ENCODE measurements around the gene TTLL5. TPM values are rescaled to one million over a fixed set of nuclear protein-coding genes. Genes with fewer than 3 reads are reported as not detected.

Gene TTLL5
- polyA plus RNA-seq, 1 of the 3 experiments (the other 2 are of a cell fraction) = 9.6 TPM

DNA sequence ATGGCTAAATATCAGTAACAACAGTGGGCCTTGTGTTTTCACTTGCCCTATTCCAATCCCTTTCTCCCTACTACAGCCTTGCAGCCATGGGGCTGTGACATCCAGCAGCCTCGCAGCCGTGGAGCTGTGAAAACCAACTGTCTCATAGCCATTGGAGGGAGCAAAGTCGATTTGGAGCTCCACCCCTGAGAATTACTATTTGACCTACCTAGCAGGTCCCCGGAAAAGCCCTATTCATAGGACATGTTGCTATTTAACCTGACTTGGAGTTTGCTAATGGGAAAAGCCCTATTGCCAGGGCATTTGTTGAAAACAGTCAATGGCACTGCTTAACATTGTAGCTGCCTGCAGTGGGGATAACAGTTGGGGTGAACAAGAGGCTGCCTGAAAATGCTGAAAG is 33.6 kb upstream of the TTLL5 start:
- WGBS (ENCODE audit: low lambda C conversion rate) = 62% methylated on average over 4 of the region's 4 CpGs
- Histone ChIP-seq H3K4me2 (no peak overlapping the region), H3K9me2 (no peaks in the 10 kb centered on the region), H3K36me3 (replicated peaks in 1 of 2; ENCODE audit: control insufficient read depth in 1 of 2, insufficient read depth in 2 of 2, low read length in 1 of 2) (no peaks in the 10 kb centered on the region), H4K20me1 (ENCODE audit: insufficient read depth) (no peaks in the 10 kb centered on the region), H3K4me3 (ENCODE audit: low read depth in 2 of 2, low read length in 1 of 2) (no peak overlapping the region), H3K4me1 (ENCODE audit: control insufficient read depth in 1 of 2, insufficient read depth in 2 of 2, low read depth in 1 of 2, low read length in 1 of 2) (no peaks in the 10 kb centered on the region), H3K9me3 (no peaks in the 10 kb centered on the region), H3K79me2 (ENCODE audit: insufficient read depth) (no peaks in the 10 kb centered on the region), H2AFZ (ENCODE audit: low read depth) (no peak overlapping the region), H3K9ac (no peak overlapping the region), H3K27me3 (ENCODE audit: insufficient read depth) (peaks cover 7% of the 10 kb centered on the region; the same call in 1 of the 2 replicates), H3F3A (replicated peaks; ENCODE audit: insufficient read depth) (no peaks in the 10 kb centered on the region), H3K27ac (ENCODE audit: low read depth in 2 of 2, low read length in 1 of 2) (no peak overlapping the region)
- TF ChIP-seq FOSL2 (IDR thresholded peaks at IDR 0.05; ENCODE audit: borderline replicate concordance, low read depth) = no peak
- TF ChIP-seq EP300 (IDR thresholded peaks at IDR 0.05; ENCODE audit: borderline replicate concordance in 1 of 2, low read depth in 1 of 2, low read length in 1 of 2) = no peak
- no peak for TF ChIP-seq FOXM1 (IDR thresholded peaks at IDR 0.05; ENCODE audit: low read depth)
- TF ChIP-seq TAF1 (IDR thresholded peaks at IDR 0.05; ENCODE audit: borderline replicate concordance, low read depth, low read length) = no peak
- TF ChIP-seq GABPA (IDR thresholded peaks at IDR 0.05; ENCODE audit: low read depth) = no peak
- no peak for TF ChIP-seq TEAD4 (IDR thresholded peaks at IDR 0.05; ENCODE audit: borderline replicate concordance, insufficient read depth)
- TF ChIP-seq, protein P1, sequence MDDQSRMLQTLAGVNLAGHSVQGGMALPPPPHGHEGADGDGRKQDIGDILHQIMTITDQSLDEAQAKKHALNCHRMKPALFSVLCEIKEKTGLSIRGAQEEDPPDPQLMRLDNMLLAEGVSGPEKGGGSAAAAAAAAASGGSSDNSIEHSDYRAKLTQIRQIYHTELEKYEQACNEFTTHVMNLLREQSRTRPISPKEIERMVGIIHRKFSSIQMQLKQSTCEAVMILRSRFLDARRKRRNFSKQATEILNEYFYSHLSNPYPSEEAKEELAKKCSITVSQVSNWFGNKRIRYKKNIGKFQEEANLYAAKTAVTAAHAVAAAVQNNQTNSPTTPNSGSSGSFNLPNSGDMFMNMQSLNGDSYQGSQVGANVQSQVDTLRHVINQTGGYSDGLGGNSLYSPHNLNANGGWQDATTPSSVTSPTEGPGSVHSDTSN (IDR thresholded peaks at IDR 0.05) = no peak
- CTCF ChIA-PET = interaction anchor here (0.6 to 2.6 kb wide), 2 partner anchors 7 to 27 kb away, joined by 3 to 11 read pairs; no protein-coding TSS in a partner anchor
- no peak for DNase-seq
- POLR2A ChIA-PET = no interaction called here

DNA sequence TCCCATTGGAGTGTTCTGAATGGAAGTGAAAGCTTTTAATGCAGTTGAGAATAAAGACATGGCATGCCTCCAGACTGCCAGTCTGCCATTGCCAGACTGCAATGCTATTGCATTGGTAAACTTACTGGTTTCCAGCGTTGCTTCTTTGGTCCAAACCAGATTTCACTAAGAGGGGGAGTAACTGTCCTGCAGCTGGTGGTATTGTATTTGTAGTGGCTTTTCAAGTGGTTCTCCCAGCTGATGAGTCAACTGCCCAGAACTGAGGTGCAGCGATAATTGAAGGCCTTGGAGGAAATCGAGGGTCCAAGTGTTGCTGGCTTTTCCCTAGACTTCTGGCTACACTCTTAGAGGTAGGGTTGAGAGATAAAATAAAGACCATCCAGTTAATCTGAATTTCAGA is 32.2 kb upstream of the TTLL5 start:
- Histone ChIP-seq H3K36me3 (replicated peaks in 1 of 2; ENCODE audit: control insufficient read depth in 1 of 2, insufficient read depth in 2 of 2, low read length in 1 of 2) (no peaks in the 10 kb centered on the region), H3K79me2 (ENCODE audit: insufficient read depth) (no peaks in the 10 kb centered on the region), H2AFZ (ENCODE audit: low read depth) (no peak overlapping the region), H3K27me3 (ENCODE audit: insufficient read depth) (peaks cover 7% of the 10 kb centered on the region; the same call in 1 of the 2 replicates), H3K9ac (no peak overlapping the region), H3K4me1 (ENCODE audit: control insufficient read depth in 1 of 2, insufficient read depth in 2 of 2, low read depth in 1 of 2, low read length in 1 of 2) (no peaks in the 10 kb centered on the region), H3K4me3 (ENCODE audit: low read depth in 2 of 2, low read length in 1 of 2) (no peak overlapping the region), H3K27ac (ENCODE audit: low read depth in 2 of 2, low read length in 1 of 2) (no peak overlapping the region), H3F3A (replicated peaks; ENCODE audit: insufficient read depth) (no peaks in the 10 kb centered on the region), H4K20me1 (ENCODE audit: insufficient read depth) (no peaks in the 10 kb centered on the region), H3K4me2 (no peak overlapping the region), H3K9me2 (no peaks in the 10 kb centered on the region), H3K9me3 (no peaks in the 10 kb centered on the region)
- DNase-seq = no peak
- TF ChIP-seq JUND (IDR thresholded peaks at IDR 0.05) (no peak), ELF1 (IDR thresholded peaks at IDR 0.05) (no peak), NRF1 (IDR thresholded peaks at IDR 0.05; ENCODE audit: low read depth, low read length) (no peak), FOSL2 (IDR thresholded peaks at IDR 0.05; ENCODE audit: borderline replicate concordance, low read depth) (no peak), MXI1 (IDR thresholded peaks at IDR 0.05; ENCODE audit: low read depth, low read length) (no peak), CHD2 (IDR thresholded peaks at IDR 0.05; ENCODE audit: low read length, partially characterized antibody) (no peak), RCOR1 (IDR thresholded peaks at IDR 0.05; ENCODE audit: low read length) (no peak), MEF2A (IDR thresholded peaks at IDR 0.05; ENCODE audit: borderline replicate concordance, low read depth) (no peak), SMC3 (IDR thresholded peaks at IDR 0.05; ENCODE audit: low read depth, low read length) (no peak), EP300 (IDR thresholded peaks at IDR 0.05; ENCODE audit: borderline replicate concordance in 1 of 2, low read depth in 1 of 2, low read length in 1 of 2) (no peak), FOXJ3 (CRISPR knock-in tag; IDR thresholded peaks at IDR 0.05) (no peak), TEAD4 (IDR thresholded peaks at IDR 0.05; ENCODE audit: borderline replicate concordance, insufficient read depth) (no peak), TCF12 (IDR thresholded peaks at IDR 0.05) (no peak)
- TF ChIP-seq, protein P2, sequence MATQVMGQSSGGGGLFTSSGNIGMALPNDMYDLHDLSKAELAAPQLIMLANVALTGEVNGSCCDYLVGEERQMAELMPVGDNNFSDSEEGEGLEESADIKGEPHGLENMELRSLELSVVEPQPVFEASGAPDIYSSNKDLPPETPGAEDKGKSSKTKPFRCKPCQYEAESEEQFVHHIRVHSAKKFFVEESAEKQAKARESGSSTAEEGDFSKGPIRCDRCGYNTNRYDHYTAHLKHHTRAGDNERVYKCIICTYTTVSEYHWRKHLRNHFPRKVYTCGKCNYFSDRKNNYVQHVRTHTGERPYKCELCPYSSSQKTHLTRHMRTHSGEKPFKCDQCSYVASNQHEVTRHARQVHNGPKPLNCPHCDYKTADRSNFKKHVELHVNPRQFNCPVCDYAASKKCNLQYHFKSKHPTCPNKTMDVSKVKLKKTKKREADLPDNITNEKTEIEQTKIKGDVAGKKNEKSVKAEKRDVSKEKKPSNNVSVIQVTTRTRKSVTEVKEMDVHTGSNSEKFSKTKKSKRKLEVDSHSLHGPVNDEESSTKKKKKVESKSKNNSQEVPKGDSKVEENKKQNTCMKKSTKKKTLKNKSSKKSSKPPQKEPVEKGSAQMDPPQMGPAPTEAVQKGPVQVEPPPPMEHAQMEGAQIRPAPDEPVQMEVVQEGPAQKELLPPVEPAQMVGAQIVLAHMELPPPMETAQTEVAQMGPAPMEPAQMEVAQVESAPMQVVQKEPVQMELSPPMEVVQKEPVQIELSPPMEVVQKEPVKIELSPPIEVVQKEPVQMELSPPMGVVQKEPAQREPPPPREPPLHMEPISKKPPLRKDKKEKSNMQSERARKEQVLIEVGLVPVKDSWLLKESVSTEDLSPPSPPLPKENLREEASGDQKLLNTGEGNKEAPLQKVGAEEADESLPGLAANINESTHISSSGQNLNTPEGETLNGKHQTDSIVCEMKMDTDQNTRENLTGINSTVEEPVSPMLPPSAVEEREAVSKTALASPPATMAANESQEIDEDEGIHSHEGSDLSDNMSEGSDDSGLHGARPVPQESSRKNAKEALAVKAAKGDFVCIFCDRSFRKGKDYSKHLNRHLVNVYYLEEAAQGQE (IDR thresholded peaks at IDR 0.05; ENCODE audit: low read depth, low read length) = no peak
- TF ChIP-seq, protein P3, sequence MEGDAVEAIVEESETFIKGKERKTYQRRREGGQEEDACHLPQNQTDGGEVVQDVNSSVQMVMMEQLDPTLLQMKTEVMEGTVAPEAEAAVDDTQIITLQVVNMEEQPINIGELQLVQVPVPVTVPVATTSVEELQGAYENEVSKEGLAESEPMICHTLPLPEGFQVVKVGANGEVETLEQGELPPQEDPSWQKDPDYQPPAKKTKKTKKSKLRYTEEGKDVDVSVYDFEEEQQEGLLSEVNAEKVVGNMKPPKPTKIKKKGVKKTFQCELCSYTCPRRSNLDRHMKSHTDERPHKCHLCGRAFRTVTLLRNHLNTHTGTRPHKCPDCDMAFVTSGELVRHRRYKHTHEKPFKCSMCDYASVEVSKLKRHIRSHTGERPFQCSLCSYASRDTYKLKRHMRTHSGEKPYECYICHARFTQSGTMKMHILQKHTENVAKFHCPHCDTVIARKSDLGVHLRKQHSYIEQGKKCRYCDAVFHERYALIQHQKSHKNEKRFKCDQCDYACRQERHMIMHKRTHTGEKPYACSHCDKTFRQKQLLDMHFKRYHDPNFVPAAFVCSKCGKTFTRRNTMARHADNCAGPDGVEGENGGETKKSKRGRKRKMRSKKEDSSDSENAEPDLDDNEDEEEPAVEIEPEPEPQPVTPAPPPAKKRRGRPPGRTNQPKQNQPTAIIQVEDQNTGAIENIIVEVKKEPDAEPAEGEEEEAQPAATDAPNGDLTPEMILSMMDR (IDR thresholded peaks at IDR 0.05) = no peak
- TF ChIP-seq, protein P4, sequence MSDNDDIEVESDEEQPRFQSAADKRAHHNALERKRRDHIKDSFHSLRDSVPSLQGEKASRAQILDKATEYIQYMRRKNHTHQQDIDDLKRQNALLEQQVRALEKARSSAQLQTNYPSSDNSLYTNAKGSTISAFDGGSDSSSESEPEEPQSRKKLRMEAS (IDR thresholded peaks at IDR 0.05; ENCODE audit: low read depth) = no peak
- ChIA-PET CTCF (interaction anchor here (2.6 kb wide), 1 partner anchor 25 kb away, joined by 11 read pairs; no protein-coding TSS in a partner anchor), POLR2A (no interaction called here)
- WGBS (ENCODE audit: low lambda C conversion rate) = 39% methylated on average over 3 of the region's 3 CpGs

Data from SK-N-SH (cell line).